Measurements from ENCODE around the gene GYS2. TPM values are rescaled to one million over a fixed set of nuclear protein-coding genes. Genes with fewer than 3 reads are reported as not detected.

GYS2 gene
- total RNA-seq, 1 donor from 2014 or later: not detected

- Histone ChIP-seq H3K9me3 (no peaks in the 10 kb centered on the region), H3K36me3 (no peaks in the 10 kb centered on the region), H3K27ac (no peak overlapping the region), H3K4me3 (no peak overlapping the region), H3K27me3 (no peaks in the 10 kb centered on the region), H3K4me1 (no peaks in the 10 kb centered on the region)
- TF ChIP-seq CTCF (IDR thresholded peaks at IDR 0.05): no peak
- DNase-seq (ENCODE audit: low spot score in 2 of 2): no peak
- intact Hi-C loops (cut with DNase I): no loop called here
Observed at GRCh38 chr12:21561158-21561557, 43.5 kb downstream of the GYS2 start.

- no peak for DNase-seq (ENCODE audit: low spot score in 2 of 2)
- no peaks in the 10 kb centered on the region for H3K4me1 ChIP-seq
- H3K9me3 ChIP-seq: no peaks in the 10 kb centered on the region
- H3K36me3 ChIP-seq: no peaks in the 10 kb centered on the region
- H3K27me3 ChIP-seq: no peaks in the 10 kb centered on the region
- H3K4me3 ChIP-seq: no peak overlapping the region
- no peak for TF ChIP-seq CTCF (IDR thresholded peaks at IDR 0.05)
- intact Hi-C loops (cut with DNase I): no loop called here
- H3K27ac ChIP-seq: no peak overlapping the region
Observed at GRCh38 chr12:21559855-21560569, 44.6 kb downstream of the GYS2 start.

GRCh38 chr12:21558100-21558679 is 46.5 kb downstream of the GYS2 start:
- no peak for TF ChIP-seq CTCF (IDR thresholded peaks at IDR 0.05)
- H3K4me3 ChIP-seq: no peak overlapping the region
- H3K4me1 ChIP-seq: no peaks in the 10 kb centered on the region
- DNase-seq (ENCODE audit: low spot score in 2 of 2): no peak
- H3K36me3 ChIP-seq: no peaks in the 10 kb centered on the region
- no peaks in the 10 kb centered on the region for H3K27me3 ChIP-seq
- intact Hi-C loops (cut with DNase I): no loop called here
- H3K27ac ChIP-seq: no peak overlapping the region
- no peaks in the 10 kb centered on the region for H3K9me3 ChIP-seq

DNA sequence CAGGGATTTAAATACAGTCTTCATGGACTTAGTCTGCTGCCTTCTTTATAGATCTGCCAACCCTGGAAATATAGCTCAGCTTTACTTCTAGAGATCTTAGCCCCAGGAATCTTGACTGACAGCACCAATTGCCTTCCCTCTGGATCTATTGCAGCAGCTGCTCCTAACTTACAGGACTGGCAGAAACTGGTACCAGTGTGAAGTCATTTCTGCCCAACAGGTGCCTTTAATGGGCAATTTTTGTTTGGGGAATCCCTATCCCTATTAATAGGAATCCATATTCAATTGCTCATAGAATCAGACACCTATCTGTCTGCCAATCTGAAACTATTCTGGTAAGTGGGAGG is 51.3 kb downstream of the GYS2 start:
- no peak overlapping the region for H3K27ac ChIP-seq
- H3K9me3 ChIP-seq: no peaks in the 10 kb centered on the region
- no peaks in the 10 kb centered on the region for H3K36me3 ChIP-seq
- H3K4me1 ChIP-seq: no peaks in the 10 kb centered on the region
- no peak for DNase-seq (ENCODE audit: low spot score in 2 of 2)
- no peaks in the 10 kb centered on the region for H3K27me3 ChIP-seq
- intact Hi-C loops (cut with DNase I): no loop called here
- no peak for TF ChIP-seq CTCF (IDR thresholded peaks at IDR 0.05)
- H3K4me3 ChIP-seq: no peak overlapping the region

DNA sequence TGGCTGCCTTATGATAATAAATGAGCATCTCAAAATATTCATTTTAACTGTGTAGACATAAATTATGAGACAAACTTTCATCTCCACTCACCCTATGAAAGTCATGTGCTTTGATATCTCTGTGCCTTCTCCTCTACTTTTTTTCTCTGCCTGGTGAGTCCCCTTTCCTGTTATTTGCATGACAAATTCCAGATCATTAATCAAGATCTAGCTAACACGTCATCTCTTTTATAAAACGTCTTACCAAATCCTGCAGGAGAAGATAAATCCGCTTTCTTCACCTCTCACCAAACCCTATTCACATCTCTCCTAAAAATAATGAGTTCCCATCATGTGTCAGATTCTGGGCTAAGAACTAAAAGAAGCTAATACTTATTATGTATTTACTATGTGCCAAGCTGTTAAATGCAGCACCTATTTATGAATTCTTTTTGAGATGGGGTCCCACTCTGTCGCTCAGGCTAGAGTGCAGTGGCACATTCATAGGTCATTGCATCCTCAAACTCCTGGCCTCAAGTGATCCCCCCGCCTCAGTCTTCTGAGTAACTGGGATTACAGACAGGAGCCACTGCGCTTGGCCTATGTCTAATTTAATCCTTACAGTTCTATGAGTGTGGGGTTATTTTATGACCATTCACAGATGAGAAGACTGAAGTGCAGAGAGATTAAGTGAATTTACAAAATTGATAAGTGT is 51.9 kb downstream of the GYS2 start:
- Histone ChIP-seq H3K4me3 (no peak overlapping the region), H3K27ac (no peak overlapping the region), H3K27me3 (no peaks in the 10 kb centered on the region)

More for the DNA sequence above, 51.9 kb downstream of the GYS2 start:
- H3K36me3 ChIP-seq: no peaks in the 10 kb centered on the region
- TF ChIP-seq CTCF (IDR thresholded peaks at IDR 0.05): no peak
- intact Hi-C loops (cut with DNase I): no loop called here
- no peaks in the 10 kb centered on the region for H3K9me3 ChIP-seq
- no peaks in the 10 kb centered on the region for H3K4me1 ChIP-seq
- no peak for DNase-seq (ENCODE audit: low spot score in 2 of 2)

Measured in ascending aorta (tissue), 2 donors.